ENCODE results near the gene CHD2. TPM values are rescaled to one million over a fixed set of nuclear protein-coding genes. Genes with fewer than 3 reads are reported as not detected.

CHD2 gene
- polyA plus RNA-seq, 1 experiment = 62.6 TPM

GRCh38 chr15:92992720-92993119, 92.6 kb downstream of the CHD2 start:
- TF ChIP-seq, protein P1, sequence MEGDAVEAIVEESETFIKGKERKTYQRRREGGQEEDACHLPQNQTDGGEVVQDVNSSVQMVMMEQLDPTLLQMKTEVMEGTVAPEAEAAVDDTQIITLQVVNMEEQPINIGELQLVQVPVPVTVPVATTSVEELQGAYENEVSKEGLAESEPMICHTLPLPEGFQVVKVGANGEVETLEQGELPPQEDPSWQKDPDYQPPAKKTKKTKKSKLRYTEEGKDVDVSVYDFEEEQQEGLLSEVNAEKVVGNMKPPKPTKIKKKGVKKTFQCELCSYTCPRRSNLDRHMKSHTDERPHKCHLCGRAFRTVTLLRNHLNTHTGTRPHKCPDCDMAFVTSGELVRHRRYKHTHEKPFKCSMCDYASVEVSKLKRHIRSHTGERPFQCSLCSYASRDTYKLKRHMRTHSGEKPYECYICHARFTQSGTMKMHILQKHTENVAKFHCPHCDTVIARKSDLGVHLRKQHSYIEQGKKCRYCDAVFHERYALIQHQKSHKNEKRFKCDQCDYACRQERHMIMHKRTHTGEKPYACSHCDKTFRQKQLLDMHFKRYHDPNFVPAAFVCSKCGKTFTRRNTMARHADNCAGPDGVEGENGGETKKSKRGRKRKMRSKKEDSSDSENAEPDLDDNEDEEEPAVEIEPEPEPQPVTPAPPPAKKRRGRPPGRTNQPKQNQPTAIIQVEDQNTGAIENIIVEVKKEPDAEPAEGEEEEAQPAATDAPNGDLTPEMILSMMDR (IDR thresholded peaks at IDR 0.05; ENCODE audit: low read depth, low read length) = no peak
- H3K9me3 ChIP-seq (ENCODE audit: control insufficient read depth, insufficient read depth, low read length) = no peaks in the 10 kb centered on the region
- no peak overlapping the region for H3K27ac ChIP-seq (ENCODE audit: low read depth, low read length)
- H3K27me3 ChIP-seq (ENCODE audit: control insufficient read depth, insufficient read depth, low read length) = no peaks in the 10 kb centered on the region
- no peak for DNase-seq (ENCODE audit: low read depth, low spot score)
- ChIA-PET POLR2A (no interaction called here), CTCF (no interaction called here)
- H3K4me3 ChIP-seq (ENCODE audit: low read depth, low read length) = no peak overlapping the region

DNA sequence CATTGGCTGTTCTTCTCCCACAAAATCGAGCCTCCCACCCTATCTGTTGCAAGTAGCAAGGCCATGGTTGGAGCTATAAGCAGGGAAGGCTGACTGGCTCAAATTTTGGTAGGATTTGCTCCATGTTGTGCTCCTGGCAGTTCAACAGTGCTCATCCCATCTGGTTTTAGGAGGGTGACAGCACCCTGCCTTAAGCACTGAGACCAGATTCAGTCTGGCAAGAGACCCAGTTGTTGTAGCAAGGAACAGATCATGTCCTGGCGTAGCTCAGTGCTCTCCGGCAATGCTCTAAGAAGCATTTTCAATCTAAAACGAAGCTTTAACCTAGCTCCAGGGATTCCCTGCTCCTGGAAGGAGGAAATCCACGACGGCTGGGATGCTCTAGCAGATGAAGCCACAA, 97.7 kb downstream of the CHD2 start:
- no peak for DNase-seq (ENCODE audit: low read depth, low spot score)
- Histone ChIP-seq H3K4me3 (ENCODE audit: low read depth, low read length) (no peak overlapping the region), H3K27ac (ENCODE audit: low read depth, low read length) (no peak overlapping the region), H3K27me3 (ENCODE audit: control insufficient read depth, insufficient read depth, low read length) (no peaks in the 10 kb centered on the region), H3K9me3 (ENCODE audit: control insufficient read depth, insufficient read depth, low read length) (no peaks in the 10 kb centered on the region)
- POLR2A ChIA-PET = no interaction called here
- CTCF ChIA-PET = no interaction called here
- TF ChIP-seq, protein P1 (IDR thresholded peaks at IDR 0.05; ENCODE audit: low read depth, low read length) = no peak

GRCh38 chr15:93001156-93001555, 101.0 kb downstream of the CHD2 start:
- TF ChIP-seq, protein P1 (IDR thresholded peaks at IDR 0.05; ENCODE audit: low read depth, low read length) = no peak
- Histone ChIP-seq H3K9me3 (ENCODE audit: control insufficient read depth, insufficient read depth, low read length) (no peaks in the 10 kb centered on the region), H3K27me3 (ENCODE audit: control insufficient read depth, insufficient read depth, low read length) (no peaks in the 10 kb centered on the region), H3K4me3 (ENCODE audit: low read depth, low read length) (no peak overlapping the region), H3K27ac (ENCODE audit: low read depth, low read length) (no peak overlapping the region)
- ChIA-PET CTCF (interaction anchor here (1.1 kb wide), 1 partner anchor 204 kb away, joined by 4 read pairs; no protein-coding TSS in a partner anchor), POLR2A (no interaction called here)
- no peak for DNase-seq (ENCODE audit: low read depth, low spot score)

GRCh38 chr15:93001881-93002280, 101.8 kb downstream of the CHD2 start:
- POLR2A ChIA-PET = no interaction called here

GRCh38 chr15:93005133-93005532, 105.0 kb downstream of the CHD2 start:
- TF ChIP-seq, protein P1 (IDR thresholded peaks at IDR 0.05; ENCODE audit: low read depth, low read length) = no peak
- DNase-seq (ENCODE audit: low read depth, low spot score) = no peak
- Histone ChIP-seq H3K27ac (ENCODE audit: low read depth, low read length) (no peak overlapping the region), H3K27me3 (ENCODE audit: control insufficient read depth, insufficient read depth, low read length) (no peaks in the 10 kb centered on the region), H3K9me3 (ENCODE audit: control insufficient read depth, insufficient read depth, low read length) (no peaks in the 10 kb centered on the region), H3K4me3 (ENCODE audit: low read depth, low read length) (no peak overlapping the region)
- ChIA-PET CTCF (interaction anchor here (1.7 kb wide), 1 partner anchor 13 kb away, joined by 6 read pairs; no protein-coding TSS in a partner anchor), POLR2A (no interaction called here)

More at GRCh38 chr15:93001881-93002280, 101.8 kb downstream of the CHD2 start:
- Histone ChIP-seq H3K27me3 (ENCODE audit: control insufficient read depth, insufficient read depth, low read length) (no peaks in the 10 kb centered on the region), H3K4me3 (ENCODE audit: low read depth, low read length) (no peak overlapping the region), H3K27ac (ENCODE audit: low read depth, low read length) (no peak overlapping the region), H3K9me3 (ENCODE audit: control insufficient read depth, insufficient read depth, low read length) (no peaks in the 10 kb centered on the region)
- no peak for DNase-seq (ENCODE audit: low read depth, low spot score)
- TF ChIP-seq, protein P1 (IDR thresholded peaks at IDR 0.05; ENCODE audit: low read depth, low read length) = 0 out of 2 replicates have a peak, but pooled peaks have one; percentile 11
- CTCF ChIA-PET = interaction anchor here (0.7 to 1.1 kb wide), 3 partner anchors 204 to 207 kb away, joined by 3 to 4 read pairs (median 3); no protein-coding TSS in a partner anchor
